HG03469 (cell line): ENCODE results near the gene SLC12A5.

Experiments used
- ATAC-seq: cut with Tn5 transposase; IDR thresholded peaks from one replicate; pipeline ENCODE4 v1.9.1; 2021; ENCODE audit warnings: mild to moderate bottlenecking, moderate library complexity, moderate number of reproducible peaks; ENCODE audit not compliant: unreplicated experiment

The SLC12A5 gene

GRCh38 chr20:46051556-46052308, 22.7 kb downstream of the SLC12A5 start:
- no peak for ATAC-seq

- ATAC-seq = no peak
Measured at GRCh38 chr20:46053416-46053815, 24.4 kb downstream of the SLC12A5 start.

DNA sequence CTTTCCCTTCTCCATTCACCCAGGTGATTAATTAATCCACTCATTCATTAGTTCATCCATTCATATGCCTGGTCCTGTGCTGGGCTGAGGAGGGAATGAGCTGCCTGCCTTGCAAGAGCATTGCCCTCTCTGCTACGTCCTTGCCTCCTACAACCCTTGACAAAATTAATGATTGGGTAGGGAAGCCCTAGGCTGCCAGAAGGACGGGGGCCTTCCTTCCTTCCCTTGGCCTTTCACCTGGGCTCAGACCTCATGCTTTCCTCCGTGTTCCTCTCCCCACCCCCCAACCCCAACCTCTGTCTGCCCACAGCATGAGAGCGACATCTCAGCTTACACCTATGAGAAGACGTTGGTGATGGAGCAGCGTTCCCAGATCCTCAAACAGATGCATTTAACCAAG, 25.6 kb downstream of the SLC12A5 start:
- no peak for ATAC-seq

- ATAC-seq = no peak
Measured at GRCh38 chr20:46055269-46055668, 26.3 kb downstream of the SLC12A5 start.

GRCh38 chr20:46056027-46056833, 27.2 kb downstream of the SLC12A5 start:
- ATAC-seq = no peak

DNA sequence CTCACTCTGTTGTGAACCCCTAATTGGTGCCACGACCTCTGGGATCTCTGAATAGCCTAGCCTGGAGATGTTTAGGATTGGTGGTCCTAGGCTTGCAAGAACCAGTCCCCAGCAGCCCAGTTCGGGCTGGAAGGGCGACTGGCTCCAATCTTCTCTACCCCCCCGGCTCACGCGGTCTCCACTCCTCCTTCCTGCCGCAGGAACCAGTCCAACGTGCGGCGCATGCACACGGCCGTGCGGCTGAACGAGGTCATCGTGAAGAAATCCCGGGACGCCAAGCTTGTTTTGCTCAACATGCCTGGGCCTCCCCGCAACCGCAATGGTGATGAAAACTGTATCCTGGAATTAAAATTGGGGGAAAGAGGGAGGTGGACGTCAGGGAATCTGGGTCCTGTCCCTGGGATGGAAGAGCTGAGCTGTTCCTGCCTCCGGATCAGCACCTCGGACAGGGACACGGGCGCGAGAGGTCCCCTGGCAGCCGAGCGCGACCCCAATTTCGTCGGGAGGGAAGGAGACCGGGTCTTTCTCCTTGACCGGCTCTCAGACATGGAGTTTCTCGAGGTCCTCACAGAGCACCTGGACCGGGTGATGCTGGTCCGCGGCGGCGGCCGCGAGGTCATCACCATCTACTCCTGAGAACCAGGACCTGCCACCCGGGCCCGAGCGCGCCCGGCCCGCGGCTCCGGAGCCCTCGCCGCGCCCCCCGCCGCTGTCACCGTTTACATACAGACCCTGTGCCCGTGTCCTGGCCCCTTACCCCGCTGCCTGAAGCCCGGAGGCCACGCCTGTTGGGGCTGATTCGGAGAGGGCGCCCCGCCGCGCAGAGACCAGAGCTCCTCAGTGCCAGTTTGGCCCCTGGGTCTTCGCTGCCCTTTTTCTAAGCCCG, 28.2 kb downstream of the SLC12A5 start:
- no peak for ATAC-seq

GRCh38 chr20:46057856-46058598, 29.0 kb downstream of the SLC12A5 start:
- no peak for ATAC-seq

GRCh38 chr20:46058599-46059281, 29.7 kb downstream of the SLC12A5 start:
- ATAC-seq = no peak

DNA sequence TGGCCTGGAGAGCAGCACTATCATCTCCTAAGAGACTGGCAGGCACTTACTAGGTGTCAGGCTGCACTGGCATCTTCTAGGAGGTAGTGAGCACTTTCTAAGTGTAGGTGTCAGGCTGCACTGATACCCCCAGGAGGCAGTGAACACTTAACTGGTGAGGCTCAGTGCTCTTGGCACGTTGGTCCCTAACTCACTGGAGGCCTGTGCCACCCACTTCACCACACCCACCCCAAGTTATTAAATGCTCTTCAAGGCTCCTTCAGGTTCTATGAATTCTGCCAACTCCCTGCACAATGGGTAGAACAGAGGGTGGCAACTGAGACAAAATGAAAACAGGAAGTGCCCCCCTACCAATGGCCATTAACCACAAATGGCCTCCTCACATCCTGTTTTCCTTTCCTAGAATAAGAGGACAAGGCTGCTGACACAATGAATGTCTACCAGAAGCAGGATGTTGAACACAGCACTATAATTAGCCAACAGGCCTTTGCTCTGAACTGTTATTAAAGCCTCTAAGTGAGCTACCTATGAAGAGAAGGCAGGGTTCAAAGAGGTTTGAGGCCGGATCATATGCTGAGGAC, 31.4 kb downstream of the SLC12A5 start:
- no peak for ATAC-seq

DNA sequence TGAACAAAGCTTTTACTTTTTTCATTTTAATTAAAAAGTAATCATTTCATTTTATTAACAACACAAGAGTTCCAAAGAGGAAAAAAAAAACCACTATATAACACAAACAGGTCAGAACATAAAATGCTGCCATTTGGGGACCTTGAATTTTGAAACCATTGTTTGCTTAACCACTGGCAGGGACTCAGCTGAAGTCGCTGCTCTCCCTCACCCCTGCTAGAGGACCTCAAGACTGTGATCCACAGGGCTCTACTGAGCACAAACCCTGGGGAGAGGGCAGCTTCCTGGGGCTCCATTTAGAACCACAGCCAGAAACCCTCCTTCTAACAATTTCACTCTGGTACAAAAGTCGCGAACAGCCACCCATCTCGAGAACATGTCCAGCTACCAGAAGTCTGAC, 32.0 kb downstream of the SLC12A5 start:
- ATAC-seq = no peak

DNA sequence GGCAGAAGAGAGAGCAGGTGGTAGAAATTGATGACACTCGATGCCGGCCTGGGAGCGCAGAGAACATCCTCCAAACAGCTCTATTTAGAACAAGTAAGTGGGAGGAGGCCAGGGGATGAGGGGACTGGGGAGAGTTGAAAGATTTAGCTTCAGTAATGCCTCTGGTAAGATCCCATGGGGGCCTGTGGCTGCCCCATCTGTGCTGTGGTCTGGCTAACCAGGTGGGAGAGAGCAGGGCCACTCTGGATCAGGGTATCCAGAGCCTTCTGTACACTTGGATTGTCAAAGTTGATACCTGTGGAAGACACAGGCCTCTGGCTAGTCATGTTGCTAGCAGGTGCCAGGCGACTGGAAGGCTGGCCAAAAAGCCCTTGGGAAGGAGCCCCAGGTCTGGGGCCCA, 33.1 kb downstream of the SLC12A5 start:
- no peak for ATAC-seq

DNA sequence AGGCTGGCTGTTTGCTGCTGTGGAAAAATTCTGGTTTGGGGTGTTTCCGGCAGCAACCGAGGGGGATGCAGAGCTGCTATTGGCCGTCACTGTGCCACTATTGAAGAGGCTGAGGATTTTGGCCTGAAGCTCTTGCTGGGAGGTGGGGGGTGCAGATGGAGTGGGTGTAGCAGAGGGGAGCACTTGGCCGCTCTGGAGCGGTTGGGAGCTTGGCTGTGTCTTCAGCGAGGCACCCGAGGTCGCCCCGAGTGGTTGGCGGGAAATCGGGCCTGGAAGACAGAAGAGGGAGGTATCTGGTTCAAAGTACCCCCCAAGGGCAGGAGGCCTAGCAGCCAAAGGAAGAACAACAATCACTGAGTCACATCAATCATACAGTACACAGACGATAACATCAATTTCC, 33.6 kb downstream of the SLC12A5 start:
- ATAC-seq = no peak

GRCh38 chr20:46063151-46063550, 34.1 kb downstream of the SLC12A5 start:
- ATAC-seq = no peak

DNA sequence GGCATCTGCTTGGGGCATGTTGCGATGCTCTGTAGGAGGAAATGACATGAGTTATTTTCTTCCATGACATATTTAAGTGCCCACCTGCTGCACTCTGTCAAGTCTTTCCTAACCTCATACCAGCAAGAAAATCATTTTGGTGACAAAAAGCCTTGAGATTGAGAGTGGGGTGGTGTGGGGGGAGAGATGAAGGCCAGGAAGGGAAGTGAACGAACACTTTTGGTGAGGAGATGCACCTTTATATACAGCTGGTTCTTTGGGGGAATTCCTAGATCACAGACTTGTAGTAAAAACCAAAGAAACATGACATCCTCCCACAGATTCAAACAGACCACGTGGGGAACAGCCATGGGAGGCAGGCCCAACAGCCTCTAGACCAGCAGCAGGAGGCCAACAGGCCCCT, 34.6 kb downstream of the SLC12A5 start:
- no peak for ATAC-seq

GRCh38 chr20:46065006-46065405, 36.0 kb downstream of the SLC12A5 start:
- ATAC-seq = no peak

DNA sequence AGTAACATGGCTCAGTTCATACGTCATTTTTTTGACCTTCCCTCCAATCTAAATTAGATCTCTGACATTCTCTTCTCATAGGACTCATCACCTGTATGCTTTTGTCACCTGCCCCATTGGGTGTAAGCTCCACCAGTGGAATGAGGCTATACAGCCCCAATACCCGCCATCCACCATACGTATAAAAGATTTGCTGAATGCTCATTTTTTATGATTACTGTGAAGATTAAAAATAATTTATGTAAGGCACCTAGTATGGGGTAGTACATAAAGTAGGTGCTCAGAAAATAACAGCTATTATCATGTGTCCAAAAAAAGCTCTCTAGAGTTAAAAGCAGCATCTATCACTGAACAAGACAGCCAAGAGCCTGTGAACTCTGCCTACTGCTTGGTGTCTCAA, 36.7 kb downstream of the SLC12A5 start:
- no peak for ATAC-seq

GRCh38 chr20:46070215-46070900, 41.3 kb downstream of the SLC12A5 start:
- ATAC-seq = no peak

GRCh38 chr20:46071573-46071972, 42.6 kb downstream of the SLC12A5 start:
- ATAC-seq = no peak

GRCh38 chr20:46073024-46073423, 44.0 kb downstream of the SLC12A5 start:
- ATAC-seq = no peak
